ENCODE results near the gene CADPS2.

DNA sequence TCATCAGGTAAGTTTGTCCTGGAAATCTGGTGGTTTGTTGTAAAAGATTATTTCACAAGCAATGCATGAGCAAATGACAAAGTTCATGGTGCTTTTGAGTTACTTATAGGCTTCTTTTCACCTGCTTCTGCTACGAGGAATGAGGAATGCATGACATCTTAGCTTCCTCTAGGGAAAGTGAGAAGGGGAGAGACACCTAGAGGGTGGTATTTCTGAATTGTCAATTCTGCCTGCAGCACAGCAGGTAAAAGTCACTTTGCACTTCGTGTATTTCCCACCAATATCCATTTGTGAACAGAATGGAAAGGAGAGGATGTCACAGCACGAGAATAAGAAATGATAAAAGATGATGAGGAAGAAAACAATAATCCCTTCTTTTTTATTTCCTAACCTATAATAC lies 428.3 kb downstream of the CADPS2 start:
- TF ChIP-seq, protein P1, sequence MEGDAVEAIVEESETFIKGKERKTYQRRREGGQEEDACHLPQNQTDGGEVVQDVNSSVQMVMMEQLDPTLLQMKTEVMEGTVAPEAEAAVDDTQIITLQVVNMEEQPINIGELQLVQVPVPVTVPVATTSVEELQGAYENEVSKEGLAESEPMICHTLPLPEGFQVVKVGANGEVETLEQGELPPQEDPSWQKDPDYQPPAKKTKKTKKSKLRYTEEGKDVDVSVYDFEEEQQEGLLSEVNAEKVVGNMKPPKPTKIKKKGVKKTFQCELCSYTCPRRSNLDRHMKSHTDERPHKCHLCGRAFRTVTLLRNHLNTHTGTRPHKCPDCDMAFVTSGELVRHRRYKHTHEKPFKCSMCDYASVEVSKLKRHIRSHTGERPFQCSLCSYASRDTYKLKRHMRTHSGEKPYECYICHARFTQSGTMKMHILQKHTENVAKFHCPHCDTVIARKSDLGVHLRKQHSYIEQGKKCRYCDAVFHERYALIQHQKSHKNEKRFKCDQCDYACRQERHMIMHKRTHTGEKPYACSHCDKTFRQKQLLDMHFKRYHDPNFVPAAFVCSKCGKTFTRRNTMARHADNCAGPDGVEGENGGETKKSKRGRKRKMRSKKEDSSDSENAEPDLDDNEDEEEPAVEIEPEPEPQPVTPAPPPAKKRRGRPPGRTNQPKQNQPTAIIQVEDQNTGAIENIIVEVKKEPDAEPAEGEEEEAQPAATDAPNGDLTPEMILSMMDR (IDR thresholded peaks at IDR 0.05), result no peak
- no peak for TF ChIP-seq POLR2A (IDR thresholded peaks at IDR 0.05)
